HepG2 (cell line): ENCODE measurements around the gene PADI2. TPM values are rescaled to one million over a fixed set of nuclear protein-coding genes. Genes with fewer than 3 reads are reported as not detected.

Experiments
- ASH2L ChIP-seq: fragments of 300-600, 200-600 bp; sonication (generic); IDR thresholded peaks from 2 replicates; pipeline ENCODE4 v1.7.0; 2017; ENCODE audit warnings: low read depth, mild to moderate bottlenecking, moderate library complexity, mixed read lengths, low read length; ENCODE audit not compliant: insufficient read length
- CENPX ChIP-seq: sonication (generic); formaldehyde crosslinking; IDR thresholded peaks from 2 replicates; pipeline ENCODE4 v1.9.0; 2021; ENCODE audit warnings: mild to moderate bottlenecking, missing genetic modification reagents, moderate library complexity
- ELF1 ChIP-seq: sonication (generic); formaldehyde crosslinking; IDR thresholded peaks from 2 replicates; pipeline ENCODE4 v1.4.0; 2020; ENCODE audit warnings: missing genetic modification reagents
- HES4 ChIP-seq: sonication (generic); formaldehyde crosslinking; IDR thresholded peaks from 2 replicates; pipeline ENCODE4 v1.9.0; 2021; ENCODE audit warnings: mild to moderate bottlenecking, missing genetic modification reagents, borderline replicate concordance
- ISL2 ChIP-seq: sonication (generic); formaldehyde crosslinking; IDR thresholded peaks from 2 replicates; pipeline ENCODE4 v1.5.0; 2020; ENCODE audit warnings: missing genetic modification reagents
- JUN ChIP-seq: sonication (generic); formaldehyde crosslinking; IDR thresholded peaks from 2 replicates; pipeline ENCODE4 v1.4.0; 2020; ENCODE audit warnings: mild to moderate bottlenecking, missing genetic modification reagents
- KLF15 ChIP-seq: sonication (generic); formaldehyde crosslinking; IDR thresholded peaks from 2 replicates; pipeline ENCODE4 v1.8.1; 2023; ENCODE audit warnings: borderline replicate concordance, mild to moderate bottlenecking, inconsistent platforms, missing genetic modification reagents, mixed read lengths
- MXI1 ChIP-seq: IDR thresholded peaks from 3 replicates; pipeline ENCODE4 v1.6.1; 2012; ENCODE audit warnings: low read depth, low read length, inconsistent platforms, borderline replicate concordance
- NR2C2 ChIP-seq: sonication (generic); formaldehyde crosslinking; IDR thresholded peaks from 2 replicates; pipeline ENCODE4 v1.4.0; 2020; ENCODE audit warnings: missing genetic modification reagents, mild to moderate bottlenecking, moderate library complexity, borderline replicate concordance
- PAWR ChIP-seq: sonication (generic); formaldehyde crosslinking; IDR thresholded peaks from 2 replicates; pipeline ENCODE4 v1.4.0; 2020; ENCODE audit warnings: missing genetic modification reagents, mild to moderate bottlenecking, borderline replicate concordance
- POLR2AphosphoS5 ChIP-seq: IDR thresholded peaks from 2 replicates; pipeline ENCODE4 v1.6.1; 2012; ENCODE audit warnings: low read depth, low read length
- YEATS2 ChIP-seq: sonication (generic); formaldehyde crosslinking; IDR thresholded peaks from 2 replicates; pipeline ENCODE4 v1.4.0; 2020; ENCODE audit warnings: missing genetic modification reagents, borderline replicate concordance
- ZBTB38 ChIP-seq: sonication (generic); formaldehyde crosslinking; IDR thresholded peaks from 2 replicates; pipeline ENCODE4 v1.5.1; 2020; ENCODE audit warnings: mild to moderate bottlenecking, missing genetic modification reagents
- ZNF737 ChIP-seq: sonication (generic); formaldehyde crosslinking; IDR thresholded peaks from 2 replicates; pipeline ENCODE4 v1.5.0; 2020; ENCODE audit warnings: missing genetic modification reagents, mild to moderate bottlenecking, borderline replicate concordance
- ZNF766 ChIP-seq: sonication (generic); formaldehyde crosslinking; IDR thresholded peaks from 2 replicates; pipeline ENCODE4 v1.5.0; 2020; ENCODE audit warnings: missing genetic modification reagents, borderline replicate concordance
- ZSCAN31 ChIP-seq: sonication (generic); formaldehyde crosslinking; IDR thresholded peaks from 2 replicates; pipeline ENCODE4 v1.5.0; 2020; ENCODE audit warnings: low read depth, mild to moderate bottlenecking, missing genetic modification reagents
- polyA plus RNA-seq, 8 experiments: library from polyadenylated mRNA; depleted of rRNA in 3 of 8; stranded (reverse) in 7 of 8; unstranded in 1 of 8; fragments of >200 nt; fragmentation: Illumina TruSeq in 4 of 8; extraction: Trizol in 4 of 8; gene quantifications; 2 replicates each; pipeline versions ENCODE4 v1.2.1 to v1.2.3, GENCODE V29; 2011 to 2016; ENCODE audit warnings: low read depth in 4 of 8, missing spikeins in 1 of 8, mixed read lengths in 1 of 8; ENCODE audit not compliant: insufficient read depth in 1 of 8
- total RNA-seq, 5 experiments: library from RNA; depleted of rRNA; stranded (reverse); fragments of >200 nt; fragmentation: Illumina TruSeq; extraction: Trizol; gene quantifications; 2 replicates each; pipeline ENCODE4 v1.2.3, GENCODE V29; 2016; ENCODE audit warnings: low read depth in 1 of 5
- TF ChIP-seq, protein P1 (sequence below): sonication (generic); formaldehyde crosslinking; IDR thresholded peaks from 2 replicates; pipeline ENCODE4 v1.4.0; 2020; ENCODE audit warnings: missing genetic modification reagents; ENCODE audit errors: not compliant biosample characterization
- TF ChIP-seq, protein P2 (sequence below): sonication (generic); formaldehyde crosslinking; IDR thresholded peaks from 2 replicates; pipeline ENCODE4 v1.5.0; 2020; ENCODE audit warnings: mild to moderate bottlenecking, missing genetic modification reagents
- TF ChIP-seq, protein P3 (sequence below): sonication (generic); formaldehyde crosslinking; IDR thresholded peaks from 2 replicates; pipeline ENCODE4 v1.4.0; 2020; ENCODE audit warnings: mild to moderate bottlenecking, missing genetic modification reagents
- TF ChIP-seq, protein P4 (sequence below), 2 experiments: fragments of 450-650 bp in 1 of 2; sonication (generic) in 1 of 2; formaldehyde crosslinking; IDR thresholded peaks; 2 replicates each; pipeline versions ENCODE4 v1.5.0 to v1.8.0; 2020 to 2022; ENCODE audit warnings: mild to moderate bottlenecking in 1 of 2, missing genetic modification reagents in 1 of 2

The PADI2 gene
- total and polyA plus RNA-seq, 2 of the 13 experiments (the other 11 are each of a cell fraction or from before 2014, with no cell fraction given): not detected

DNA sequence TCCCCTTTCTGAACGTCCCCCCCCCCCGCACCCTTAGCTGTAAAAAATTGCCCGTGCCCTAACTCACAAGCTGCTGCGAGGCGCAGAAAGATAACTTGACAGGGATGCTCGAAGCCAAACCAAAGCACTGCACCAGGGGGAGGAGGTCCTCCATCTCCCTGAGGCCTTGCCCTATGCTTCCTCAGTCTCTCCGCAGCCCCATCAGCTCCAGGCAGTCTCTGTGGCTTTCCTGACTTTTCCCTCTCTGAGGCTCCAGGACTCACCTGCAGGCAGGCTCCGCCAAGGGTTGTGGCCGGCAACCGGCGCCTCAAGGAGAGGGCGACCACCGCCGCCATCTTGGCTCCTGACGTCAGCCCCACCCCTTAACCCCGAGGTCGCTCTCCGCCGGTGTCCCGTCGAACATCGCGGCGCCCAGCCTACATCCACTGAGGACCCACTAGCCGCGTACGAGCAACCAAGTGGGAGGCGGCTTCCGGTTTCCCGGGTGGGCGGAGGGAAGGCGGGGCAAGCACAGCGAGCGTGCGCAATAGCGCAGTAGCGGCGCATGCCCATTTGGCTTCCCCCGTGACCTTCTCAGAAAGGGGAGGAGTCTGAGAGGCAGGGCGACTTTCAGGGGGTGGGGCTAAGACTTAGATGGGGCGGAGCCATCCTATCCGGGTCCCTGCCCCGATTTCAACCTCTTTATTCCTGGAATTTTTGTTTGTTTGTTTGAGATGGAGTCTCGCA is 65.4 kb downstream of the PADI2 start, which contains the start of gene SDHB (continued):
- 0 out of 2 replicates have a peak, but pooled peaks have one; percentile 29 for TF ChIP-seq HES4 (CRISPR knock-in tag)
- TF ChIP-seq, protein P1, sequence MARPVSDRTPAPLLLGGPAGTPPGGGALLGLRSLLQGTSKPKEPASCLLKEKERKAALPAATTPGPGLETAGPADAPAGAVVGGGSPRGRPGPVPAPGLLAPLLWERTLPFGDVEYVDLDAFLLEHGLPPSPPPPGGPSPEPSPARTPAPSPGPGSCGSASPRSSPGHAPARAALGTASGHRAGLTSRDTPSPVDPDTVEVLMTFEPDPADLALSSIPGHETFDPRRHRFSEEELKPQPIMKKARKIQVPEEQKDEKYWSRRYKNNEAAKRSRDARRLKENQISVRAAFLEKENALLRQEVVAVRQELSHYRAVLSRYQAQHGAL (CRISPR knock-in tag): no peak
- no peak for TF ChIP-seq KLF15 (CRISPR knock-in tag)
- peak; percentile 40; the same call in 1 of the 2 replicates for TF ChIP-seq ZNF766
- TF ChIP-seq CENPX (CRISPR knock-in tag): no peak
- TF ChIP-seq ISL2: peak; percentile 54; the same call in 1 of the 2 replicates
- TF ChIP-seq POLR2AphosphoS5: peak; percentile 78
- no peak for TF ChIP-seq ZNF737 (CRISPR knock-in tag)
- TF ChIP-seq JUN: no peak
- TF ChIP-seq, protein P2, sequence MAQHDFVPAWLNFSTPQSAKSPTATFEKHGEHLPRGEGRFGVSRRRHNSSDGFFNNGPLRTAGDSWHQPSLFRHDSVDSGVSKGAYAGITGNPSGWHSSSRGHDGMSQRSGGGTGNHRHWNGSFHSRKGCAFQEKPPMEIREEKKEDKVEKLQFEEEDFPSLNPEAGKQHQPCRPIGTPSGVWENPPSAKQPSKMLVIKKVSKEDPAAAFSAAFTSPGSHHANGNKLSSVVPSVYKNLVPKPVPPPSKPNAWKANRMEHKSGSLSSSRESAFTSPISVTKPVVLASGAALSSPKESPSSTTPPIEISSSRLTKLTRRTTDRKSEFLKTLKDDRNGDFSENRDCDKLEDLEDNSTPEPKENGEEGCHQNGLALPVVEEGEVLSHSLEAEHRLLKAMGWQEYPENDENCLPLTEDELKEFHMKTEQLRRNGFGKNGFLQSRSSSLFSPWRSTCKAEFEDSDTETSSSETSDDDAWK (CRISPR knock-in tag): no peak
- TF ChIP-seq, protein P3, sequence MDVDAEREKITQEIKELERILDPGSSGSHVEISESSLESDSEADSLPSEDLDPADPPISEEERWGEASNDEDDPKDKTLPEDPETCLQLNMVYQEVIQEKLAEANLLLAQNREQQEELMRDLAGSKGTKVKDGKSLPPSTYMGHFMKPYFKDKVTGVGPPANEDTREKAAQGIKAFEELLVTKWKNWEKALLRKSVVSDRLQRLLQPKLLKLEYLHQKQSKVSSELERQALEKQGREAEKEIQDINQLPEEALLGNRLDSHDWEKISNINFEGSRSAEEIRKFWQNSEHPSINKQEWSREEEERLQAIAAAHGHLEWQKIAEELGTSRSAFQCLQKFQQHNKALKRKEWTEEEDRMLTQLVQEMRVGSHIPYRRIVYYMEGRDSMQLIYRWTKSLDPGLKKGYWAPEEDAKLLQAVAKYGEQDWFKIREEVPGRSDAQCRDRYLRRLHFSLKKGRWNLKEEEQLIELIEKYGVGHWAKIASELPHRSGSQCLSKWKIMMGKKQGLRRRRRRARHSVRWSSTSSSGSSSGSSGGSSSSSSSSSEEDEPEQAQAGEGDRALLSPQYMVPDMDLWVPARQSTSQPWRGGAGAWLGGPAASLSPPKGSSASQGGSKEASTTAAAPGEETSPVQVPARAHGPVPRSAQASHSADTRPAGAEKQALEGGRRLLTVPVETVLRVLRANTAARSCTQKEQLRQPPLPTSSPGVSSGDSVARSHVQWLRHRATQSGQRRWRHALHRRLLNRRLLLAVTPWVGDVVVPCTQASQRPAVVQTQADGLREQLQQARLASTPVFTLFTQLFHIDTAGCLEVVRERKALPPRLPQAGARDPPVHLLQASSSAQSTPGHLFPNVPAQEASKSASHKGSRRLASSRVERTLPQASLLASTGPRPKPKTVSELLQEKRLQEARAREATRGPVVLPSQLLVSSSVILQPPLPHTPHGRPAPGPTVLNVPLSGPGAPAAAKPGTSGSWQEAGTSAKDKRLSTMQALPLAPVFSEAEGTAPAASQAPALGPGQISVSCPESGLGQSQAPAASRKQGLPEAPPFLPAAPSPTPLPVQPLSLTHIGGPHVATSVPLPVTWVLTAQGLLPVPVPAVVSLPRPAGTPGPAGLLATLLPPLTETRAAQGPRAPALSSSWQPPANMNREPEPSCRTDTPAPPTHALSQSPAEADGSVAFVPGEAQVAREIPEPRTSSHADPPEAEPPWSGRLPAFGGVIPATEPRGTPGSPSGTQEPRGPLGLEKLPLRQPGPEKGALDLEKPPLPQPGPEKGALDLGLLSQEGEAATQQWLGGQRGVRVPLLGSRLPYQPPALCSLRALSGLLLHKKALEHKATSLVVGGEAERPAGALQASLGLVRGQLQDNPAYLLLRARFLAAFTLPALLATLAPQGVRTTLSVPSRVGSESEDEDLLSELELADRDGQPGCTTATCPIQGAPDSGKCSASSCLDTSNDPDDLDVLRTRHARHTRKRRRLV (CRISPR knock-in tag): peak; percentile 93
- no peak for TF ChIP-seq PAWR (CRISPR knock-in tag)
- TF ChIP-seq MXI1: peak; percentile 57; the same call in 1 of the 3 replicates
- peak; percentile 73; the same call in 1 of the 2 replicates for TF ChIP-seq ZSCAN31 (CRISPR knock-in tag)
- TF ChIP-seq NR2C2: peak; percentile 98
- peak; percentile 53 for TF ChIP-seq ASH2L
- TF ChIP-seq, protein P4, sequence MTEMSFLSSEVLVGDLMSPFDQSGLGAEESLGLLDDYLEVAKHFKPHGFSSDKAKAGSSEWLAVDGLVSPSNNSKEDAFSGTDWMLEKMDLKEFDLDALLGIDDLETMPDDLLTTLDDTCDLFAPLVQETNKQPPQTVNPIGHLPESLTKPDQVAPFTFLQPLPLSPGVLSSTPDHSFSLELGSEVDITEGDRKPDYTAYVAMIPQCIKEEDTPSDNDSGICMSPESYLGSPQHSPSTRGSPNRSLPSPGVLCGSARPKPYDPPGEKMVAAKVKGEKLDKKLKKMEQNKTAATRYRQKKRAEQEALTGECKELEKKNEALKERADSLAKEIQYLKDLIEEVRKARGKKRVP (CRISPR knock-in tag; IDR thresholded peaks at IDR 0.05): no peak; a peak in 1 of 4 replicates
- TF ChIP-seq ELF1 (CRISPR knock-in tag): peak; percentile 97
- TF ChIP-seq ZBTB38 (CRISPR knock-in tag): no peak
- TF ChIP-seq YEATS2 (CRISPR knock-in tag): peak; percentile 89; the same call in 1 of the 2 replicates
